ENCODE data around the gene ZNF423.

Gene ZNF423

DNA sequence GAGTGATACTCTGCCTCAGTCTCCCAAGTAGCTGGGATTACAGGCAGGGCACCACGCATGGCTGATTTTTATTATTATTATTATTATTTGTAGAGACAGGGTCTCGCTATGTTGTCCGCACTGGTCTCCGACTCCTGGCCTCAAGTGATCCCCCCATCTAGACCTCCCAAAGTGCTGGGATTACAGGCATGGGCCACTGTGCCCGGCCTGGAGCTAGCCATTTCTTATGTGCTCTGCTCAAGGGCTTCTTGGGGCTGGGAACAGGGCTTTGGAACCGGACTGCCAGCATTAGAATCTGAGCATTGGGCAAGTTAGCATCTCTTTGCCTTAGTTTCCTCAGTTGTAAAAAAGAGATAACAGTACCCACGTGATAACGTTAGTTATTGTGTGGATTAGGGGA is 371.0 kb downstream of the ZNF423 start:
- DNase-seq = no peak

DNA sequence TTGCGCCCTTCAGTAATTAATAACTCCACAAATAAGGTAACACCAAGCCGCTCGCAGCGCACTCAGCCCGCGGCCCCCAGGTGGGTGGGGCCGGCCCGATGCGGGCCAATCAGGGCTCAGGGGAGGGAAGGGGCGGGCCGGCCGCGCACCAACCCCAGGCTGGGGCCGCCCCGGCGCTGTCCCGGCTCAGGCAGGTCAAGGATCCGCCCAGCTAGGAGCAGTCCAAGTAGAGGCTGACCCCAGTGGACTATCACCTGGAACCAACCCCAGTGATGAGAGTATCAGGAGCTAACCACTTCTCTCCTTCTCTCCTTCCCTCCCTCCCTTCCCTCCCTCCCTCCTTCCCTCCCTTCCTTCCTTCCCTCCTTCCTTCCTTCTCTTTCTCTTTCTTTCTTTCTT is 371.5 kb downstream of the ZNF423 start:
- DNase-seq = no peak

DNA sequence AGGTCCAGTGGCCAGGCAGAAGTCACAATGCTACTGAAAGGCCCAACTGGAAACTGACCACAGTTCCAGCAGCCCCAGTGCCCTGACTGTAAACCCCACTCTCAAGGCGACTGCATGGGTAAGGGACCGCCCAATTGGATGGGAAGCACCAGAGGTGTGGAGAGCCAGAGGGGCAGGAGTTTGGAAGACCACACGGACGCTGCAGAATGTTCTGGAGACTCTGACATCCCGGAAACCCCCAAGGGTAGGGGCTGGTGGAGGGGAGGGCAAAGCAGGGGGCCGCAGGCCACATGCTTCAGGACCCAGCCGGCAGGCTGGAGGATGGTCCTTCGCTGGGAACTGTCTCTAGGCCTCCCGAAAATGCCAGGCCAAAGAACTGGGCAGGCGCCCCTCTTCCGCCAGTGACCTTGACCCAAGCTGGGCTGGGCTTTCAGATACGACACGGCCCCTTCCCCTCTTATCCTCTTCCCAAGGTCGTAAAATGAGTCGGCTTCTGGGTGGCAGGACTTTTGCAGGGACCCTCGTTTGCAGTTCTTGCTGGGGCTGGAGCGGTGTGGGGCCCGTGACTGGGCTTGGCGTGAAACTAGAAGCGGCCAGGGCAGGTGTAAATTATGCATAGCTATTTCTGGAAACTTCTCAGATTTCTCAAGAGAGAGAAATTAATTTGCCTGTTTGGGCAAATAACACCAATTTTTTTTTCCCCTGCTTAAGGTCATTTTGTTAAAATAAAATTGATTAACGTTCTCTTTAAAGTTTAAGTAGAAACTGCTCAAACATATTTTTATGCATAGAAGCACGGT is 372.1 kb downstream of the ZNF423 start:
- DNase-seq = no peak

DNA sequence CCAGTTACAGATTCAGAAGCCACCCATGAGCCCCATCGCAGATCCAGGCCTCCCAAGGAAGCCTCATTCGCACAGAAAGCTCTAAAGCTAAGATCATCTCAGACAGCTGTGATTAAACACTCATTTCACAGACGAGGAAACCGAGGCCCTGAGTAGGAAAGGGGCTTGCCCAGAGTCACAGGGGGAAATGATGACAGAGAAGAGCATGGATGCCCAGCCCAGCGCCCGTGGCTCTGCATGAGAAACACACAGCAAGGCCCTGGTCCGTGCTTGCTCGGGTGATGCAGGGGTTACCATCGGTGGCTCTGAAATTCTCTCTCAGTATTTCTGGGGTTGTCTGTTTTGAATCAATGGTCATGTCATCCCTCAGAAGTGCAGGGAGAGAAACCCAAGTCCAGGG is 372.7 kb downstream of the ZNF423 start:
- DNase-seq = no peak

DNA sequence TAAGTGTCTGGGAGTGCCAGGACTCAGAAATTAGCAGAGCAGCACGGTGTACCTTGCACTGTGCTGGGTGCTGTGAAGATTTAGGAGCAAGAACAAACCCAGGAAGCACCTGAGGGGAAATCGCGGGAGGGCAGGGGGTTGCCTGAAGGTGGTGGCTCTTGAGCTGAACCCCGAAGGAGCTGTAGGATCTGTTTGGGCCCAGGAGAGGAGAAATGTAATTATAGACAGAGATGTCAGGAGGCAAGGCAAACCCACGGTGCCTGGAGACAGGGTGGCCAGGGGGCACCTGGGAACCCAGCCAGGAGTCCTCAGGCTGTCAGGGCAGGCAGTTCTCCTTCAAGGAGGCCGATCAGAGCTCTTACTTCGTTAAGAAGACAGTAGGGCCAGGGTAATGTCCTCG is 373.2 kb downstream of the ZNF423 start:
- no peak for DNase-seq

DNA sequence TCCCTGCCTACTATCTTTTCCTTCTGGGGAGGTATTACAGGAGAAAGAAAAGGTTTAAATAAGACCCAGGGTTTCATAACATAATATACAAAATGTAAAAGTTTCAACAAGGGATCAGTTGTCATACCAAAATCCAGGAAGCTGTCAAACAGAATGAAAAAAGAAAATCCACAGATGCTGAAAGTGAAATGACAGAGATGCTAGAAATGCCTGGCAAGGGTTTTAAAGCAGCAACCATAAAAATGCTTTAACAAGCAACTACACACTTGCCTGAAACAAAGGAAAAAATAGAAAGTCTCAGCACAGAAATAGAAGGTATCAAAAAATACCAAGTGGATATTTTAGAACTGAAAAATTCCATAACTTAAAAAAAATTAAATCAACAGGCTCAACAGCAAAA is 377.3 kb downstream of the ZNF423 start:
- DNase-seq = no peak

DNA sequence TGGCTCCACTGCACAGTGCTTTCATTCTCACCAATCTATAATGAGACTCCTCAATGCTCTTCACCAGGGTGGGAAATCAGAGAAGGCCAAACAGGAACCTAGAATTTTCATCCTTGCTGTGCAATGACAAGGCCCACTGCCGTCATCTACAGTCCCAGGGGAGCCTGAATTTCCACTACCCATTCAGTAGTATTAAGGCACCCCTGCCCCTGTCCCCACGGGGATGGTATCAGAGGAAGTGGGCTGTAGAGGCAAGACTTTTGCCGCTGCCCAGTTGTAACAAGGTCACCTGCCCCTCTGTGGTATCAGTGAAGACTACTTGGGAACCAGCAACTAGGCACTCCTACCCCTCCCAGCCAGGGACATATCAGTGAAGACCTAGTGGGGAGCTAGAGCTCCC is 377.8 kb downstream of the ZNF423 start:
- no peak for DNase-seq

DNA sequence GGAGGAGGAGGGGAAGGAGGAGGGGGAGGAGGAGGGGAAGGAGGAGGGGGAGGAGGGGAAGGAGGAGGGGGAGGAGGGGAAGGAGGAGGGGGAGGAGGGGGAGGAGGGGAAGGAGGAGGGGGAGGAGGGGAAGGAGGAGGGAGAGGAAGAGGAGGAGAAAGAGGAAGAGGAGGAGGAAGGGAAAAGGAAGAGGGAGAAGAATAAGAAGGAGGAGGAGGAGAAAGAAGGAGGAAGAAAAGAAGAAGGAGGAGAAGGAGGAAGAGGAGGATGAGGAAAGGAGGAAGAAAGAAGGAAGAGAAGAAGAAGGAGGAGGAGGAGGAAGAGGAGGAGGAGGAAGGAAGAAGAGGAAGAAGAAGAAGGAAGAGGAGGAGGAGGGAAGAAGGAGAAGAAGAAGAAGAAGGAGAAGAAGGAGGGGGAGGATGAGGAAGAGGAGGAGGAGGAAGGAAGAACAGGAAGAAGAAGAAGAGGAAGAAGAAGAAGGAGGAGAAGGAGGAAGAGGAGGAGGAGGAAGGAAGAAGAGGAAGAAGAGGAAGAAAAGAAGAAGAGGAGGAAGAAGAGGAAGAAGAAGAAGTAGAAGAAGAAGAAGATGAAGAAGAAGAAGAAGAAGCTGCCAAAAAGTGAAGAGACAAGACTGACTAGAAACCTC is 378.5 kb downstream of the ZNF423 start:
- DNase-seq = no peak

DNA sequence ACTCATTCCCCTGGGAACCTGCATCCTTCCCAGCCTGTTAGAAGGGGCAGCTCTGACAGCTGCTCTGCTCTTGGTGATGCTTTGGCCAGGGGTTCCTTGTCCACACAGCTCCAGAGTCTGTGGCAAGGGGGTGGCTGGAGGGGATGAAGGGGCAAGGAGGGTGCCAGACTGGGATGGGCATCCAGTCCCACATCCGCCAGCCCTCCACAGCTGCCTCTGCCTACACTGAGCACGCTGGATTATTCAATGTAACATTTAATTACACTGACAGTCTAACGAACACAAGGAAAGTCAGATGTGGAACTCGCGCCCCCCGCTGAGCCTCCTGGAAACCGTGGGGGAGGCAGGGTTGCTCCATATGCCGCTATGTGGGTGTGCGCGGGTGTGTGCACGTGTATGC is 381.2 kb downstream of the ZNF423 start:
- no peak for DNase-seq

DNA sequence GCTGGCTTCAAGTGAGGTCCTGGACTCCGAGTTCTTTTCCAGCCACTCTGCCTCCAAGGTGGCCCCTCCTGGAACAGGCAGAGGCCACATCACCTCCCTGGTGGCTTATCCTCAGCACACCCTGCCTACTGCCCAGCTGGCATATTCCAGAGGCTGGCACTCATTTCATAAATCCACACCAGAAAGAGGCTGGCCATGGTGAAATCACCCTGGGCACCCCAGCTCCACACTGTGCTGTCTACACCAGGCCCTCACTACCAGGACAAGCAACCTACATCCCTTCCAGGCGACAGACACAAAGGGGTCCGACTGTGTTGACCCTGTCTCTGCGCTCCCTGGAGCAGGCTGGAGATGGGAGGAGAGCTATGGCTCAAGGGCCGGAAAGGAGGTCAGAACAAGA is 382.1 kb downstream of the ZNF423 start:
- DNase-seq = no peak

DNA sequence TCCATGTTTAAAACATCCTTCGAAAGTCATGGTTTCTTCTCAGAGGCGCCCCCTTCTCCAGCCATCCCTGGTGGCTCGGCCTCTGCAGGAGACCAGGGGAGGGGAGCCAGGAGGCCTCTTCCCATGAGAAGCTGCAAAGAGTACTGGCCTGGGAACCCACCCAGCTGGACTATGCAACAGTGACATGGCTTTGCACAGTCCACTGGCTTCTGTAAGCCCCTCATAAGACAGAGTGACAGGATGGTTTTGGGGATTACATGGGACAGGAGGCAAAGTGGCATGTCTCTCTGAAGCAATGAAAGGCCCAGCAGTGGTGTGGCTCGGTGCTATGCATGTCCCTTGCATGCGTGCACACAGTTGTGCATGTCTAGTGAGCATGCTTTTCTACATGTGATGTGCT is 382.8 kb downstream of the ZNF423 start:
- DNase-seq = no peak

DNA sequence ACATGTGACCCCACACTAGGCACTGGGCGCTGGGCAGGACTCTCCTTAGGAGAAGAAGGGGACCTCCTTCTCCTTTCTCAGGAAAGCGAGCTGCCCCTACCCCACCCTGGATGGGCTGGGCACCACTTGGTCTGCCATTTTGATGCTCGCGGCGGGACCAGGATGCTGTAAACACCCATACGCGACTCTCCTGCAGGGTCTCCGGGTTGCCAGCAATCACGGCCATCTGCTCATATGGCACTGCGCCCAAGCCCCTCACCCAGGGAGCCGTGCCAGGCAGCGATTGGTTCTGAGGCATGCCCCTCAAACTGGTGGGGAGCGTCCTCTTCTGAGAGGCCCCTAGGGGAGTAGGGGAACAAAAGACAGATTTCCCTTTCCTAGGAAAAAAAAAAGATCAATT is 383.3 kb downstream of the ZNF423 start:
- no peak for DNase-seq

DNA sequence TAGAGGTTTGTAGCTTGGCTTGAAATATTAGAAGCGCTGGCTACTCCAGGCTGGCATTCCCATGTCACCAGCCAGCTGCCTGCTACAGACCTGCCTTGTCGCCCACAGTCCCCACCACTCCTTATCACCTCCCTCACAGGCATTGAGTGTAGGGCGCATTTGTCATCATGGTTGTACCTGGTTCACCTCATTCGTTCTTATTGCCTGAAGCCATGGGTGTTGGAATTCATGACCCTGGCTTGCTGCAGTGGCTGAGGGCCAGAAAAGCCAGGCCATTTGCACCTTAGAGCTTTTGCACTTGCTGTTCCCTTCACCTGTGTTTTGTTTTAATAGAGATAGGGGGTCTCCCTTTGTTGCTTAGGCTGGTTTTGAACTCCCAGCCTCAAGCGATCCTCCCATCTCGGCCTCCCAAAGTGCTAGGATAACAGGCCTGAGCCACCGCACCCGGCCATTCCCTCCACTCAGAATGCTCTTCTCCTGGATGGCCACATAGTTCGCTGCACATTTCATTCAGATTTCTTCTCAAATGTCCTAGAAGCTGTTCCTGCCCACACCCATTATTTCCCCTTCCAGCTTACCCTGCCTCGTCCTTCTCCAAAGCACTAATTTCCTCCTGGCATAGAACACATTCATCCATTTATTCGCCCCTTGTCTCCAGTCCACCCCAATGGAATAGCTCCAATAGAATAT is 384.7 kb downstream of the ZNF423 start:
- DNase-seq = no peak

DNA sequence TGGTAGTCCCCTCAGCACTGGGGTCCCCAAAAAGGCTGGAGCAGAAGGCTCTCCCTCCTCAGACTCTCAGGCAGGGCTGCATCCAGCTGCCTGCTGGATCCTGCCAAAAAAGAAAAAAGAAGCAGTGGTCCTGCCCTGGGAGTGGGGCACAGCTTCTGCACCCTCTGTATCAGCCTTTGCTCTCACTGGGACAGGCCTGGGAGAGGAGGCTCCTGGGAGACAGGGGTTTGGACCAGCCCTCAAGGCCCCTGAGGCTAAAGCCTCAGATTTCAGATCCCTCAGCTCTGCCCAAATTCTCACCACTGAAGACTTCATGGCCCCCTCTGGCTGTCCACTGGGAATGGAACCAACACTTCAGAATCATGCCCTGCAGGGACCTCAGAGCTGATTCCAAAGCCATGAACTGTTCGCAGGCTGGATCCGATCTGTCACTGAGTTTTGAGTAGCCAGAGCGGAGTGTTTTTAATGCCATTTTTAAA is 385.4 kb downstream of the ZNF423 start:
- no peak for DNase-seq

DNA sequence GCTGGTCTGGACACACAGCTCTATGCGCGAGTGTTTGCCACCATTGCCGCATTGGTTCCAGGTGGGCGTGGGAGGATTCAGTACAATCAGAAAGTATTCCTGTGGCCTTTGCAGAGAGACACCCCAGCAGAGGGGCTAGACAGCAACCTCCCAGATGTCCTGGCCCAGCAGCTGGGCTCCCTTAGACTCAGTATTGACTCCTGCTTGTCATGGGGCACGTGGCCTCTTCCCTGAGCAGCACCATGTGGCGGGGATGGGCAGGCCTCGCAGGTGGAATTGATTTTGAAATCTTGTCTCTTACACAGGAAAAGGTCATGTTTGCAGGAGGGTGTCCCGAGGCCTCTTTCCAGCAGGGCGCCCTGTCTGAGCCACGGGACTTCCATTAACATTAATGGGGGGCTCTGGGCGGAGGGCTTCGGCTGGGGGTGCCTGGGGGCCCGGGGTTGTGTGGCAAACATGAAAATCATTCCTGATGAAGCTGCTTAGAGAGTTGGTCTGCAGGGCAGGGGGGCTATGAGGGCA is 385.9 kb downstream of the ZNF423 start:
- DNase-seq = no peak

DNA sequence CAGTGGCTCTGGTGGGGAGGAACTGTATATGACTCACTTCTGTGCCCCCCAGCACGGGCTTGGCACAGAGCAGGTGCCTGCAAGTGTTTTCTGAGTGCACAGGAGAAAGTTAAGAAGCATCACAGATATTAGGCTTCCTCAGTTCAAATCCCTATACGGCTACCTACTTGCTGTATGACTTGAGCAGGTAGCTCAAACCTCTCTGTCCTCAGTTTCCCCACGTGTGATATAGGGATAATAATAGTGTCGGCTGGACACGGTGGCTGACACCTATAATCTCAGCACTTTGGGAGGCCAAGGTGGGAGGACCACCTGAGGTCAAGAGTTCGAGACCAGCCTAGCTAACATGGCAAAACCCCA is 386.6 kb downstream of the ZNF423 start:
- DNase-seq = no peak

DNA sequence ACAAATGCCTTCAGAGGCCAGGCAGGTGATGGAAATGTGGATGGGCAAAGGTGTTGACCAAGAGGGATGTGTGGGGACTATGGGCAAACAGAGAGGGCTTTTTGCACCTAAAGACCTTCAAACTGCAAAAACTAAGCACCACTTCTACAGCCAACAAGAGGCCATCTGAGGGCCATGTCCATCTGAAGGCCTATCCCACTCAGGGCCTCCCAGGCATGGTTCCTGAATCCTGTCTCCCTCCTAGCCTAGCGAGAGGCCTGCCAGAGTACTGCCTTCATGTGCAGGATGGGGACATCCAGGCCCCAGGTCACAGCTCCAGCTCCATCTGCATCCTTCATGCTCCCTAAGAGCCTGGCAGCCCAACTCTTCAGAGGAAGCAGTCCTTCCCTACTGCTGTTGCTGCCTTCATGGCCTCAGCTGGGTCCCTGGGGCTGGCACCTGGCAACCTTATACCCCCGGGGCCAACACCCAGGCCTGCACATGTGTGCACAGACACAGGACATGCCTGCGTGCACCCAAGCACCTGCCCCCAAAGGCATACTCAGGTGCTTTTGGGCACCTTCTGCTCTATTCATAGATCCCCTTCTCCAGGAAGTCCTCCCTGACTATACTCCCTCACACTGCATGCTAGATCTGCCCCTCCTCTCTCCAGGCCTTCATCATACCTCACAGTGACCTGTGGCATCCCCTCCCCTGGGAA is 387.2 kb downstream of the ZNF423 start:
- no peak for DNase-seq

DNA sequence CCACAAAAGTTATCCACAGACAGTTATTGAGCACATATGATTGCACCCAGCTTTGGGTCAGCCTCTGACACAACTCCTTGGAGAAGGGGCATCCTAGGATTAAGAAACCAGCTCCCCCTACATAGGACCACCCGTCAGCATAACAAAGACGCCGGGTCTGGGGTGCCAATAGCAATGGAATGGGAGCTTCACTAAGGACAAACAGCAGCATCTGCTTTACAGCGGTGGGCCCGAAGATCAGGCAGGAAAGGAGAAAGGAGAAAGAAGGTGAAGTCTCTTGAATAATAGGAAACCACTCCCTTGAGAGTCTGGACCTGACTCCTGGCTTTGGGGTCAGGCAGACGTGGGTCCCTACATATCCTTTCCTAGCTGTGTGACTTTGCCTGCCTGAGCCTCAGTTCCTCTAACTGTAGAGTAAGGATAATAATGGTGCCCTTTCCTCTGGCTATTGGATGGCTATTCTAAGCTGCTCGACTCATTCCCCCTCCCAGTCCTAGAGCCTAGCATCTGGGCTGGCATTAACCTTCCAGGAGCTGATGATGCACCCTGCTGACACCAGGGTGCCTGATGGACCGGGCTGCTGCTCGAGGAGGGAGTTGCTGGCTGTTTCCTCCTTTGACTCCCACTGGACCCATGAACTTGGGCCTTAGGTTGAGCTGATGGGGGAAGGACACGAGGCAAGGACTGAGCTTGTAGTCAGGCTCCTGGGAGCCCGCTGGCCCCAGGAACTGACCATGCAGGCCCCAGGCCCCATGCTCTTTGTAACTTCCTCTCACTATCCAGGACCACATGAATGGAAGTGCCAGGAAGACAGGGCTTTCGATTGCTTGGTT is 388.2 kb downstream of the ZNF423 start:
- no peak for DNase-seq

DNA sequence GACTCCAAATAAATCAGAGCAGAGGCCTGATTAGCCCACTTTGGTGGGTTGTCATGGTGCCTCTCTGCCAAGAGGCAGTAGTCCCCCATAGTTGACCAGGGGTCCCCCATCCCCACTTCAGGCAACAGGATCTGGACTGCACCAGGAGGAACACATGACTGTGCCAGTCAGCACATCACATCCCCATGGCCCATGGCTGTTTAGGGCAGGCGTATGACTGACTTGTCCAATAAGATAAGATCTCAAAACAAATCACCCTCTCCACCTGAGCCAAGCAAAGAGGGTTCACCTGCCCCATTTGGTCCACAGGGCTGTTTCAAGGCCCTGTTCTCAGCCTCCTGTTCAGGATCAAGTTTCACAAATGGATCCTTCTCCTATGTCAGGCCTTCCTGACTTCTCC is 389.0 kb downstream of the ZNF423 start:
- no peak for DNase-seq

DNA sequence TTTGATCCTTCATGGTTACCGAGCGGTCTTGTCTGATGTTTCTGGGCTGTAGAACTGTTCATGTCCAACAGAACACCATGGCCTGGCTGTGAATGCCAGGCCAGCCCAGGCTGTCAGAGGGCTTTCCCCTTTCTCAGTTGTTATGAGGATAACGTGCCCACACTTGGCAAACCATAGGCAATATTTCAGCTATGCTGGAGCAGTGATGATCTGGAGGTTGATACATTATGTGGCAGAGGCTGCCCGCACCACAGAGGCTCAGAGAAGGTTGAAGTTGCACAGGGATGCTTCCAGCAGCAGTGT is 389.4 kb downstream of the ZNF423 start:
- no peak for DNase-seq

DNA sequence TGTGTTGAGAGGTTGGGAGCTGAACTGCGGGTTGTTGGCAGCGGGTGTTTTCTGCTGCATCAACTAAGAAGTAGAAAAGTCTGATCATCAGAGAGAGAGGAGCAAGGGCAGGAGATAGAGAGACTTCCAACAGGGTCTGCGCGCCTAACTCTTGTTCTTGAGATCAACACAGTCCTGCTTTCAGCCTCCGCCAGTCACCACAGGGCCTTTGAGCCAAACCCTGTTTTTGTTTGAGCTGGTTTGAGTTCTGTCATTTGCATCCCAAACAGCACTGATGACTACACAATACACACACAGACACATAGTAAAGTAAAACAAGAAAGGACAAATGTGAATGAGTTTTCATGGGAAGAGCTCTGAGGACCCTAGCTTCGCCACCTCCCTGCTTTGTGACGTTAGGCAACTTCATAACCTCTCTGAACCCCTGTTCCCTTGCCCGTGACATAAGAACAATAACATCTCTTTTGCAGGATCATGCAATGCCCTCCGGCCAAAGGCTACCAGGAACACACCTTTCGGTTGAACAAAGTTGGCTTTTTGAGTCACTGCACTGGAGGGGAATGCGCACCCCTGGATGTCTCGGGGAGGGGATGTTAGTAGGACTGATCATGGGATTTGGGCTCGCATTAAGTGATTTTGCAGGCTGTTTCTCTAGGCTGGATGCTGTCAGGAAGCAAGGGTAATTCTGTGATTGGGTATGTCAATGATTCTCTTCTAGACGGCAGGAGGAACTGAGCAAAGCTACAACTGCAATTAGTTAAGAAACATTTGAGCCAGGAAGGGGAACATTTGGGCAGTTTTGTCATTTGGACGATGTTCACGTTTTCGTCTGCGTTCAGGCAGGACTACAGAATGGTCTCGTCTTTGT is 390.0 kb downstream of the ZNF423 start:
- DNase-seq = no peak
